Measurements from ENCODE around the gene FRMPD4. TPM values are rescaled to one million over a fixed set of nuclear protein-coding genes. Genes with fewer than 3 reads are reported as not detected.

Gene FRMPD4
- total RNA-seq, 1 donor from 2014 or later: 2.8 TPM

DNA sequence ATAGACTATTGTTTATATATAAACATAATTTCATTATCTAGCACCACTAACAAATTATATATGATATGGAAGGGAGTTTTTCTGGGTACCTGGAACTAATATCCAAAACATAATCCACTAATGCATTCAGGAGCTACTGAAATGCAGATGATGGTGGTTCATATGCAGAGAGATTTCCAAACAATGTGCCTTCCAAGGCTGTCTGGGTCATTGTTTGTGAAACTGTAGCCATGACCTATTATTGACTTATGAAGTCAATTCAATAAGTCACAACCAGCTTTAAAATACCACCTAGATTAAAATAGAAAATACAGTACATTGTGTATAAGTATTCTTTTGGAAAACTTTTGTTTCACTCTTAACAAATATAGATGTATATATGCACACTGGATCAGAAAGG, 415.9 kb downstream of the FRMPD4 start:
- Histone ChIP-seq H3K4me1 (no peaks in the 10 kb centered on the region), H3K9me3 (replicated peaks) (no peaks in the 10 kb centered on the region), H3K27me3 (ENCODE audit: low read depth) (no peaks in the 10 kb centered on the region), H3K27ac (replicated peaks) (no peak overlapping the region), H3K4me3 (no peak overlapping the region), H3K36me3 (no peaks in the 10 kb centered on the region)
- intact Hi-C loops (cut with micrococcal nuclease): no loop called here
- DNase-seq: no peak
- TF ChIP-seq, protein P1, sequence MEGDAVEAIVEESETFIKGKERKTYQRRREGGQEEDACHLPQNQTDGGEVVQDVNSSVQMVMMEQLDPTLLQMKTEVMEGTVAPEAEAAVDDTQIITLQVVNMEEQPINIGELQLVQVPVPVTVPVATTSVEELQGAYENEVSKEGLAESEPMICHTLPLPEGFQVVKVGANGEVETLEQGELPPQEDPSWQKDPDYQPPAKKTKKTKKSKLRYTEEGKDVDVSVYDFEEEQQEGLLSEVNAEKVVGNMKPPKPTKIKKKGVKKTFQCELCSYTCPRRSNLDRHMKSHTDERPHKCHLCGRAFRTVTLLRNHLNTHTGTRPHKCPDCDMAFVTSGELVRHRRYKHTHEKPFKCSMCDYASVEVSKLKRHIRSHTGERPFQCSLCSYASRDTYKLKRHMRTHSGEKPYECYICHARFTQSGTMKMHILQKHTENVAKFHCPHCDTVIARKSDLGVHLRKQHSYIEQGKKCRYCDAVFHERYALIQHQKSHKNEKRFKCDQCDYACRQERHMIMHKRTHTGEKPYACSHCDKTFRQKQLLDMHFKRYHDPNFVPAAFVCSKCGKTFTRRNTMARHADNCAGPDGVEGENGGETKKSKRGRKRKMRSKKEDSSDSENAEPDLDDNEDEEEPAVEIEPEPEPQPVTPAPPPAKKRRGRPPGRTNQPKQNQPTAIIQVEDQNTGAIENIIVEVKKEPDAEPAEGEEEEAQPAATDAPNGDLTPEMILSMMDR (IDR thresholded peaks at IDR 0.05; ENCODE audit: borderline replicate concordance): no peak

- TF ChIP-seq, protein P1 (IDR thresholded peaks at IDR 0.05; ENCODE audit: borderline replicate concordance): no peak
- intact Hi-C loops (cut with micrococcal nuclease): no loop called here
- H3K4me3 ChIP-seq: no peak overlapping the region
Observed at GRCh38 chrX:12563121-12563520, 424.8 kb downstream of the FRMPD4 start.

DNA sequence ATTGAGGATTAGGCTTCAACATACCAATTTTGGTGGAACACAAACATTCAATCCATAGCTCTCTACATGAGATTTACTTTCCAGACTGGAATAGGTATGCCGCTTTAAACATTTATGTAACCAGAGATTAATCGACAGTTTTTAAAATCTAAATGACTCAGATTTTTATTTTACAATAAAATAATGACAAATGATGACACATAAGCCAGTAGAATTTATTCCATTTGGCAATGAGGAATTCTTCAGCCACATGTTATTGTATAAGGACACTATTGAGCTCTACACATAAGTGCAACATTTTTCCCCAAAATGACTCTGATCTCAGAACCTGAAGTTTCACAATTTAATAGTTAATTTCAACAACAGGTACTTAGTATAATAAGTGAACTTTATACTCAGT, 425.9 kb downstream of the FRMPD4 start:
- intact Hi-C loops (cut with micrococcal nuclease): no loop called here
- no peaks in the 10 kb centered on the region for H3K27me3 ChIP-seq (ENCODE audit: low read depth)
- no peak overlapping the region for H3K4me3 ChIP-seq
- H3K9me3 ChIP-seq (replicated peaks): no peaks in the 10 kb centered on the region
- TF ChIP-seq, protein P1 (IDR thresholded peaks at IDR 0.05; ENCODE audit: borderline replicate concordance): no peak
- no peaks in the 10 kb centered on the region for H3K36me3 ChIP-seq
- H3K27ac ChIP-seq (replicated peaks): no peak overlapping the region
- DNase-seq: no peak
- no peaks in the 10 kb centered on the region for H3K4me1 ChIP-seq

More at GRCh38 chrX:12563121-12563520, 424.8 kb downstream of the FRMPD4 start:
- no peak for DNase-seq
- Histone ChIP-seq H3K36me3 (no peaks in the 10 kb centered on the region), H3K27me3 (ENCODE audit: low read depth) (no peaks in the 10 kb centered on the region), H3K27ac (replicated peaks) (no peak overlapping the region), H3K4me1 (no peaks in the 10 kb centered on the region), H3K9me3 (replicated peaks) (no peaks in the 10 kb centered on the region)

GRCh38 chrX:12567857-12568256, 429.6 kb downstream of the FRMPD4 start:
- H3K27ac ChIP-seq (replicated peaks): no peak overlapping the region
- no peaks in the 10 kb centered on the region for H3K36me3 ChIP-seq
- intact Hi-C loops (cut with micrococcal nuclease): no loop called here
- H3K27me3 ChIP-seq (ENCODE audit: low read depth): no peaks in the 10 kb centered on the region
- no peaks in the 10 kb centered on the region for H3K4me1 ChIP-seq
- no peak for DNase-seq
- no peaks in the 10 kb centered on the region for H3K9me3 ChIP-seq (replicated peaks)
- TF ChIP-seq, protein P1 (IDR thresholded peaks at IDR 0.05; ENCODE audit: borderline replicate concordance): peak; percentile 64
- no peak overlapping the region for H3K4me3 ChIP-seq

GRCh38 chrX:12570859-12571501, 432.7 kb downstream of the FRMPD4 start:
- Histone ChIP-seq H3K27ac (replicated peaks) (no peak overlapping the region), H3K36me3 (no peaks in the 10 kb centered on the region), H3K9me3 (replicated peaks) (no peaks in the 10 kb centered on the region), H3K27me3 (ENCODE audit: low read depth) (no peaks in the 10 kb centered on the region), H3K4me3 (no peak overlapping the region), H3K4me1 (no peaks in the 10 kb centered on the region)
- DNase-seq: no peak
- intact Hi-C loops (cut with micrococcal nuclease): no loop called here
- TF ChIP-seq, protein P1 (IDR thresholded peaks at IDR 0.05; ENCODE audit: borderline replicate concordance): no peak
